Endothelial cell of umbilical vein (primary cell): Measurements from ENCODE around the gene GALT. TPM values are rescaled to one million over a fixed set of nuclear protein-coding genes. Genes with fewer than 3 reads are reported as not detected.

Experiments
- BruUV-seq: library from RNA; stranded (reverse); fragments of 400-500 nt; replicated peaks from 2 replicates; lab custom pipeline; 2021; lab: Mats Ljungman, UMichigan
- CTCF ChIA-PET: fragments of 300-600, 350-600 bp; sonication (Branson Sonifier 250); formaldehyde crosslinking; loops from one replicate; lab custom pipeline; 2021; ENCODE audit warnings: antibody characterized with exemption, inconsistent platforms; lab: Charles Lee
- POLR2A ChIA-PET: fragments of 300-600, 350-600 bp; sonication (Branson Sonifier 250); formaldehyde crosslinking; loops from one replicate; lab custom pipeline; 2021; ENCODE audit warnings: antibody characterized with exemption, inconsistent platforms; lab: Charles Lee
- DNase-seq: peaks from one replicate; pipeline ENCODE4 v3.0.0-alpha.2; 2011; ENCODE audit warnings: low read depth, low spot score
- FAIRE-seq: peaks from 2 replicates; lab custom pipeline; 2011; peaks lifted over from hg19 to GRCh38; lab: Jason Lieb, UNC
- H2AFZ ChIP-seq: 2 replicates; pipeline ENCODE4 v1.6.0; 2012; ENCODE audit warnings: low read depth, low read length, control low read depth, inconsistent platforms
- H3K27ac ChIP-seq: 2 replicates; pipeline ENCODE4 v1.5.1; 2011; ENCODE audit warnings: low read depth, mild to moderate bottlenecking, control low read depth, low read length, moderate library complexity; ENCODE audit not compliant: insufficient read depth
- H3K27me3 ChIP-seq, 2 experiments: 2 replicates each; pipeline versions ENCODE4 v1.6.0 to v1.6.1; 2011; ENCODE audit warnings: low read length in 2 of 2, mixed read lengths in 1 of 2; ENCODE audit not compliant: control insufficient read depth in 2 of 2, insufficient read depth in 2 of 2
- H3K36me3 ChIP-seq, 2 experiments: 2 replicates in 1 of 2; 3 replicates in 1 of 2; pipeline ENCODE4 v1.5.1; 2011; ENCODE audit warnings: low read length in 2 of 2, mild to moderate bottlenecking in 1 of 2, moderate library complexity in 1 of 2; ENCODE audit not compliant: control insufficient read depth in 2 of 2, insufficient read depth in 2 of 2; ENCODE audit errors: extremely low read depth in 1 of 2
- H3K4me1 ChIP-seq: 3 replicates; pipeline ENCODE4 v1.5.1; 2011; ENCODE audit warnings: mild to moderate bottlenecking, low read length; ENCODE audit not compliant: control insufficient read depth, insufficient read depth; ENCODE audit errors: extremely low read depth
- H3K4me2 ChIP-seq: 2 replicates; pipeline ENCODE4 v1.6.1; 2011; ENCODE audit warnings: low read length, control low read depth, mixed read lengths; ENCODE audit not compliant: insufficient read depth
- H3K4me3 ChIP-seq, 3 experiments: fragments of 200-600 bp in 1 of 3; sonication (generic), shearing (Covaris generic) in 1 of 3; replicated peaks in 1 of 3; 2 replicates each; pipeline ENCODE4 v1.5.1; 2011 to 2016; ENCODE audit warnings: control low read depth in 3 of 3, low read length in 3 of 3, mild to moderate bottlenecking in 2 of 3, inconsistent platforms in 1 of 3, low read depth in 1 of 3, moderate library complexity in 1 of 3; ENCODE audit not compliant: insufficient read depth in 1 of 3
- H3K79me2 ChIP-seq: 2 replicates; pipeline ENCODE4 v1.6.0; 2012; ENCODE audit warnings: low read length, inconsistent platforms; ENCODE audit not compliant: control insufficient read depth, insufficient read depth
- H3K9ac ChIP-seq: replicated peaks from 2 replicates; pipeline ENCODE3; 2011; ENCODE audit warnings: low read length, control low read depth; ENCODE audit not compliant: insufficient read depth; ENCODE audit errors: extremely low read depth
- H3K9me1 ChIP-seq: replicated peaks from 3 replicates; pipeline ENCODE4 v1.6.0; 2011; ENCODE audit warnings: mild to moderate bottlenecking, low read length; ENCODE audit not compliant: control insufficient read depth, insufficient read depth; ENCODE audit errors: extremely low read depth
- H3K9me3 ChIP-seq: replicated peaks from 2 replicates; pipeline ENCODE4 v1.5.1; 2012; ENCODE audit warnings: low read length, inconsistent platforms; ENCODE audit not compliant: control insufficient read depth, insufficient read depth
- H4K20me1 ChIP-seq: replicated peaks from 2 replicates; pipeline ENCODE3; 2011; ENCODE audit warnings: mild to moderate bottlenecking, low read length; ENCODE audit not compliant: control insufficient read depth, insufficient read depth; ENCODE audit errors: extremely low read depth
- CTCF ChIP-seq, 2 donors: IDR thresholded peaks; 1 replicate in 1 of 2; 2 replicates in 1 of 2; pipeline ENCODE4 v1.5.1; 2011; ENCODE audit warnings: low read length in 2 of 2, mild to moderate bottlenecking in 2 of 2, moderate library complexity in 2 of 2, control low read depth in 1 of 2, inconsistent platforms in 1 of 2, low read depth in 1 of 2; ENCODE audit not compliant: insufficient read depth in 1 of 2; ENCODE audit errors: extremely low read depth in 1 of 2
- EZH2 ChIP-seq: IDR thresholded peaks from 2 replicates; pipeline ENCODE4 v1.6.1; 2012; ENCODE audit warnings: borderline replicate concordance, low read depth, mild to moderate bottlenecking, moderate library complexity, low read length, inconsistent platforms; ENCODE audit not compliant: severe bottlenecking
- FOS ChIP-seq: IDR thresholded peaks from 2 replicates; pipeline ENCODE4 v1.6.1; 2011; ENCODE audit warnings: mild to moderate bottlenecking, low read length, moderate library complexity, borderline replicate concordance; ENCODE audit not compliant: insufficient read depth
- GATA2 ChIP-seq: IDR thresholded peaks from 2 replicates; pipeline ENCODE4 v1.7.0; 2011; ENCODE audit warnings: low read depth, mild to moderate bottlenecking, moderate library complexity, mixed read lengths, low read length; ENCODE audit not compliant: insufficient read length, insufficient read depth
- JUN ChIP-seq: IDR thresholded peaks from 2 replicates; pipeline ENCODE4 v1.6.1; 2011; ENCODE audit warnings: borderline replicate concordance, low read depth; ENCODE audit not compliant: insufficient read length, insufficient read depth
- MAX ChIP-seq: IDR thresholded peaks from 2 replicates; pipeline ENCODE4 v1.6.1; 2011; ENCODE audit not compliant: insufficient read depth, insufficient read length
- MYC ChIP-seq: IDR thresholded peaks from one replicate; pipeline ENCODE4 v1.6.1; 2011; ENCODE audit warnings: mild to moderate bottlenecking, low read depth, low read length
- POLR2A ChIP-seq: IDR thresholded peaks from 2 replicates; pipeline ENCODE4 v1.6.1; 2012; ENCODE audit warnings: low read depth, mild to moderate bottlenecking, control low read depth, low read length
- POLR2AphosphoS5 ChIP-seq: IDR thresholded peaks from 2 replicates; pipeline ENCODE4 v1.6.1; 2012; ENCODE audit warnings: low read depth, mild to moderate bottlenecking, control low read depth, low read length, moderate library complexity; ENCODE audit not compliant: insufficient read depth
- dilution Hi-C: fragments of 300-500 bp; cut with MboI; formaldehyde crosslinking; loops from one replicate; pipeline ENCODE4 v1.15.0; 2019; ENCODE audit warnings: low sequenced_read_pairs; ENCODE audit not compliant: extremely low pct_ligation_motif_present
- intact Hi-C: fragments of 100-400 bp; cut with micrococcal nuclease; formaldehyde crosslinking; loops from one replicate; pipeline ENCODE4 v1.10.0; 2022
- polyA plus RNA-seq, 4 experiments: library from polyadenylated mRNA; depleted of rRNA in 3 of 4; stranded (reverse) in 3 of 4; unstranded in 1 of 4; fragments of >200 nt; gene quantifications; 2 replicates each; pipeline versions ENCODE4 v1.2.1 to v1.2.3, GENCODE V29; 2011 to 2012; ENCODE audit warnings: missing spikeins in 1 of 4
- total RNA-seq: library from RNA; stranded (reverse); gene quantifications from 2 replicates; pipeline ENCODE4 v1.2.3, GENCODE V29; 2021

GALT gene
- total and polyA plus RNA-seq, 2 donors (not counting 3 experiments of a cell fraction or from before 2014, with no cell fraction given) = 36.6 to 58.5 TPM

GRCh38 chr9:34630402-34631154 is 15.9 kb upstream of the GALT start:
- ChIA-PET POLR2A (no interaction called here), CTCF (interaction anchor here (0.7 to 1.0 kb wide), 3 partner anchors 10 to 72 kb away, joined by 3 read pairs; partner anchors contain the start of gene DCTN3)
- peaks cover 0 to 2% of the 10 kb centered on the region in 2 experiments for H3K36me3 ChIP-seq
- no peak overlapping the region for H2AFZ ChIP-seq
- H3K79me2 ChIP-seq = peaks cover 4% of the 10 kb centered on the region
- FAIRE-seq = no peak
- H3K4me2 ChIP-seq = no peak overlapping the region
- dilution Hi-C loops (no loop called here), intact Hi-C loops (no loop called here)
- H3K4me1 ChIP-seq = peaks cover 10% of the 10 kb centered on the region
- no peak overlapping the region for H3K27ac ChIP-seq
- H3K9me1 ChIP-seq = no peaks in the 10 kb centered on the region
- DNase-seq = no peak
- peaks cover 50 to 58% of the 10 kb centered on the region in 2 experiments for H3K27me3 ChIP-seq
- BruUV-seq = no TSS peak
- no peak for TF ChIP-seq GATA2
- no peak for TF ChIP-seq JUN
- no peak for TF ChIP-seq FOS
- no peak for TF ChIP-seq CTCF (IDR thresholded peaks at IDR 0.05; ENCODE audit: extremely low read depth in 1 of 2, insufficient read depth in 1 of 2, low read depth in 1 of 2, low read length in 2 of 2)
- TF ChIP-seq POLR2A = no peak
- no peak for TF ChIP-seq EZH2
- no peak for TF ChIP-seq MYC
- TF ChIP-seq POLR2AphosphoS5 = no peak
- TF ChIP-seq MAX = no peak
- no peak overlapping the region for H3K4me3 ChIP-seq
- no peaks in the 10 kb centered on the region for H3K9me3 ChIP-seq
- H3K9ac ChIP-seq = no peak overlapping the region
- H4K20me1 ChIP-seq = no peaks in the 10 kb centered on the region
